Stomach smooth muscle (tissue), 2 donors: ENCODE results near the gene EGFL8.

Experiments
- H3K27ac ChIP-seq: one replicate; pipeline ENCODE4 v1.7.0; 2013; ENCODE audit warnings: mild to moderate bottlenecking, low read length, inconsistent platforms
- H3K27me3 ChIP-seq, 2 donors: one replicate each; pipeline ENCODE4 v1.7.0; 2013; ENCODE audit warnings: low read length in 2 of 2; ENCODE audit not compliant: insufficient read depth in 2 of 2, control insufficient read depth in 1 of 2
- H3K36me3 ChIP-seq, 2 donors: one replicate each; pipeline ENCODE4 v1.7.0; 2013; ENCODE audit warnings: low read length in 2 of 2; ENCODE audit not compliant: control insufficient read depth in 2 of 2, insufficient read depth in 2 of 2
- H3K4me1 ChIP-seq: one replicate; pipeline ENCODE4 v1.7.0; 2013; ENCODE audit warnings: low read length; ENCODE audit not compliant: control insufficient read depth, insufficient read depth
- H3K4me3 ChIP-seq, 2 donors: one replicate each; pipeline ENCODE4 v1.7.0; 2013; ENCODE audit warnings: low read length in 2 of 2
- H3K9ac ChIP-seq, 2 donors: one replicate each; pipeline ENCODE4 v1.7.0; 2013; ENCODE audit warnings: low read length in 2 of 2, mild to moderate bottlenecking in 1 of 2
- H3K9me3 ChIP-seq, 2 donors: one replicate each; pipeline ENCODE4 v1.7.0; 2013; ENCODE audit warnings: low read length in 2 of 2; ENCODE audit not compliant: control insufficient read depth in 2 of 2
- donor health status: healthy.
- donor health status: Pancreatic carcinoma.

EGFL8 gene

DNA sequence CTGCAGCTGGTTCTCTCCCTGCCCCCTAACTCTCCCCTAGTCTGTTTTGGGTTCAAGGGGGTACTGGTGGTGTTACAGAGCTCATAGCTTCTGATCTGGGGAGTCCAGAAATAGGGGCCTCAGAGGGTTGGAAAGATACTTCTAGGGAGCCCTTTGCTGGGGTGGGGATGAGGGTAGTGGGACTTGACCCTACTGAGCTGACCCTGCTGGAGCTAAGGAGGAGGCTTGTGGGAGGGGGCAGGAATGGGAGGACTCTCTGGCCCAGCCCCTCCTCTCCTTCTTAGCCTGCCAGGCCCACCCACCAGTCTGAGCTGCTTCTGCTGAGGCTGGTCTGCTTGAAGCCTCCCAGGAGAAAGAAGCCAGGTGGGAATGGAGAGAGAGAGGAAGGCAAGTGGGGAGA, at the start of gene EGFL8:
Gene EGFL8 (plus strand): TSS at position 301 of the 400 bp plus-strand sequence. CDS start 1,571 bp downstream, outside the sequence.
- H3K9me3 ChIP-seq, result no peaks in the 10 kb centered on the region
- H3K9ac ChIP-seq, result no peak within 1 kb of the TSS
- no peaks in the 10 kb centered on the region for H3K4me1 ChIP-seq
- H3K27ac ChIP-seq, result peak within 1 kb of the TSS; percentile 49
- no peaks in the 10 kb centered on the region for H3K27me3 ChIP-seq
- H3K4me3 ChIP-seq, result no peak within 1 kb of the TSS
- H3K36me3 ChIP-seq, result peaks cover 12 to 32% of the 10 kb centered on the region in 2 donors

DNA sequence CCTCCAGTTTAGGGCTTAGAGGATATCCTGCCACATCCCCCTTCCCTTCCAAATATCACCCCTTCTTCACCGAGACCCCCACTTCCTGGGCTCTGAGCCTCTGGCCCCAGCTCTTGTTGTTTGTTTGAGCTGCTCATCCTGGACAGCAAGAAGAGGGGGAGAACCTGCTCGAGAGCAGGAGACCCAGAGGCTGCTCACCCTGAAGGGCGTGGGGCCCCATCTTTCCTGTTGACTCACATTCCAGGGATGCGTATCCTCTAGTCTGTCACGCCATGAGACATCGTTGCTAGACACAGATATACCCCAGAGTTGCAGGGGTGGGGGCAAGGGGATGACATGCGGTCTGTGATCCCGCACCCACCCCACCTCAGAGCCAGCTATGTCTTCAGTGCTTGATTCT, 49.6 kb upstream of the EGFL8 start:
- Histone ChIP-seq H3K4me1 (peaks cover 43% of the 10 kb centered on the region), H3K27ac (no peak overlapping the region), H3K36me3 (peaks cover 30 to 33% of the 10 kb centered on the region in 2 donors), H3K27me3 (no peaks in the 10 kb centered on the region), H3K9me3 (no peaks in the 10 kb centered on the region), H3K9ac (no peak overlapping the region), H3K4me3 (no peak overlapping the region)

DNA sequence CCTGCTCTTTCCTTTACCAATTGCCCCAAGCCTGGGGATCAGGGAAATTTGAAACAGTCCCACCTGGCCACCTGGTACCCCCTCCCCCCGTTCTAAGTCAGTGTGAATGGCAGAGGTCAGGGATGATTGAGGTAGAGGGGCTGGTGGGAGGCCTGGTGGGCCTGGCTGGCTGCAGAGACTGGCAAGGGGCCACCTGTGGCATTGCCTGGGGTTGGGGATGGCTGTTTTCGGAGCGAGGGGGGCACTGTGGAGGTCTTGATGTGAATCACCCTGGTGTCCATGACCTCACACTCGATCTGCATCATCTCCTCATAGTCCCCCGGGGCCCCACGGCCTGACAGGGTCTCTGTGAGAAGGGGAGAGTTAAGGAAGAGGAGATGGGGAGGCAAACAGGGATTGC, 48.8 kb upstream of the EGFL8 start:
- Histone ChIP-seq H3K9ac (no peak overlapping the region), H3K4me3 (no peak overlapping the region), H3K4me1 (peaks cover 34% of the 10 kb centered on the region), H3K36me3 (peaks cover 33 to 36% of the 10 kb centered on the region in 2 donors), H3K9me3 (no peaks in the 10 kb centered on the region), H3K27me3 (no peaks in the 10 kb centered on the region), H3K27ac (peak overlapping the region; percentile 41)

- Histone ChIP-seq H3K9me3 (no peaks in the 10 kb centered on the region), H3K36me3 (peaks cover 41 to 42% of the 10 kb centered on the region in 2 donors), H3K27me3 (no peaks in the 10 kb centered on the region), H3K4me3 (no peak overlapping the region), H3K27ac (no peak overlapping the region), H3K9ac (no peak overlapping the region), H3K4me1 (peaks cover 28% of the 10 kb centered on the region)
Observed at GRCh38 chr6:32116674-32117073, 47.7 kb upstream of the EGFL8 start.

DNA sequence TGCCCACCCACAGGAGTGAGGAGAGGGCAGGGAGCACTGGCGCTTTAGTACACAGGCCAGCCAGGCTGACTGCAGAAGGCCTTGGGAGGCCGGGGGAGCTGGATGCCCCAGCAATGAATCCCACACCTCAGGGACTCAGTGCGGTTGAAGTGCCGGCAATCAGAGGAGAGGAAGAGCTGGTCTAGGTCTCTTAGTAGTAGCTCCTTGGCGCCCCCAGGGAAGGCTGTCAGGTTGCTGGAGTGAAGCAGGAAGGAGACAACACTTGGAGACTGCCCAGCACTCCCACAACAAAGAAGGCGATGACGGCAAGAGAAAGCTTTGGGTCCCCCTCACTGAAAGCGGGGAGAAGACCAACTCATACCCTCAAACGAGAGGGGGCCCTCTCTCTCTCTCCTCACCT, 46.9 kb upstream of the EGFL8 start:
- Histone ChIP-seq H3K4me1 (peaks cover 24% of the 10 kb centered on the region), H3K4me3 (no peak overlapping the region), H3K27ac (no peak overlapping the region), H3K36me3 (peaks cover 47 to 48% of the 10 kb centered on the region in 2 donors), H3K9me3 (no peaks in the 10 kb centered on the region), H3K27me3 (no peaks in the 10 kb centered on the region), H3K9ac (no peak overlapping the region)

GRCh38 chr6:32118782-32119628, 45.4 kb upstream of the EGFL8 start:
- no peaks in the 10 kb centered on the region for H3K9me3 ChIP-seq
- peaks cover 47 to 53% of the 10 kb centered on the region in 2 donors for H3K36me3 ChIP-seq
- H3K4me1 ChIP-seq, result peaks cover 16% of the 10 kb centered on the region
- H3K9ac ChIP-seq, result peak overlapping the region; percentile 6 to 55
- no peaks in the 10 kb centered on the region for H3K27me3 ChIP-seq
- peak overlapping the region; percentile 24 for H3K27ac ChIP-seq
- H3K4me3 ChIP-seq, result no peak overlapping the region

DNA sequence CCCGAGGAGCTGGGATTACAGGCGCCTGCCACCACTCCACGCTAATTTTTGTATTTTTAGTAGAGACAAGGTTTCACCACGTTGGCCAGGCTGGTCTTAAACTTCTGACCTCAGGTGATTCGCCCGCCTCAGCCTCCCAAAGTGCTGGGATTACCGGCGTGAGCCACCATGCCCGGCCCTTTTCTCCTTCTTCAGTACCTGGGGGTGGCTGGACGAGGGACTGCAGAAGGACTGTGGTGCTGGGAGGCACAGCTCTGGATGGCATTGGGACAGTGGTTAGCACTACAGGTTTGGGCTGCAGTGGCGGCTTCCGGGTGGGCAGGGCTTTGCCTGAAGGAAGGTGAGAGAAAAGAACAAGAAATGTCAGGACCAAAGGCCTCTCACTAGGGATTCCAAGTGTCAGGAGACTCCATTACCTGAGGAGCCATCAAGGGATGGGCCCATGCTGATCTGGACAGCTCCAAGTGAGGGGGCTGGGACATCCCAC, 43.8 kb upstream of the EGFL8 start:
- H3K9ac ChIP-seq, result no peak overlapping the region
- H3K36me3 ChIP-seq, result peaks cover 44 to 54% of the 10 kb centered on the region in 2 donors
- no peak overlapping the region for H3K4me3 ChIP-seq
- H3K27ac ChIP-seq, result no peak overlapping the region
- no peaks in the 10 kb centered on the region for H3K27me3 ChIP-seq
- H3K4me1 ChIP-seq, result peaks cover 16% of the 10 kb centered on the region
- H3K9me3 ChIP-seq, result no peaks in the 10 kb centered on the region

GRCh38 chr6:32123681-32124080, 40.7 kb upstream of the EGFL8 start:
- Histone ChIP-seq H3K27ac (no peak overlapping the region), H3K4me3 (no peak overlapping the region), H3K36me3 (peaks cover 35 to 36% of the 10 kb centered on the region in 2 donors), H3K27me3 (no peaks in the 10 kb centered on the region), H3K9me3 (no peaks in the 10 kb centered on the region), H3K4me1 (peaks cover 32% of the 10 kb centered on the region), H3K9ac (no peak overlapping the region)

GRCh38 chr6:32126880-32127279, 37.5 kb upstream of the EGFL8 start:
- no peak overlapping the region for H3K27ac ChIP-seq
- no peaks in the 10 kb centered on the region for H3K9me3 ChIP-seq
- H3K4me1 ChIP-seq, result peaks cover 32% of the 10 kb centered on the region
- H3K9ac ChIP-seq, result peak overlapping the region; percentile 82 to 95
- no peaks in the 10 kb centered on the region for H3K27me3 ChIP-seq
- H3K4me3 ChIP-seq, result peak overlapping the region; percentile 97 to 100
- peaks cover 15 to 21% of the 10 kb centered on the region in 2 donors for H3K36me3 ChIP-seq

DNA sequence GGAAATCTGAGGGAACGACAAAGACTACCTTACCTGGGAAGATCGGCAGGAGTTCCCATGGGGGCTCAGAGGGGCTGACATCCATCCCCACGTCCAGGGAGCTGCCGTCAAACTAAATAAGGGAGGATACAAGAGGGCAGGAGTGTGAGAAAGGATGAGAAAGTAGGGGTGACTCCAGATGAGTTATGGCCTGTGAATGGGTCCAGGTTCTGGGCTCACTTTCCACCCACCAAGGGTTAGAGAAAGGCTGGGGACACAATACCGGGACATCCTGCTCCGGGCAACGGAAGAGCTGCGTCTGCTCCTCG, 37.0 kb upstream of the EGFL8 start:
- no peaks in the 10 kb centered on the region for H3K9me3 ChIP-seq
- peak overlapping the region; percentile 82 to 95 for H3K9ac ChIP-seq
- H3K27ac ChIP-seq, result peak overlapping the region; percentile 78
- peaks cover 11 to 17% of the 10 kb centered on the region in 2 donors for H3K36me3 ChIP-seq
- H3K4me3 ChIP-seq, result peak overlapping the region; percentile 97 to 100
- peaks cover 32% of the 10 kb centered on the region for H3K4me1 ChIP-seq
- H3K27me3 ChIP-seq, result no peaks in the 10 kb centered on the region
